GM21526 (cell line): ENCODE results near the gene MLLT3.

Source experiments
- ATAC-seq: cut with Tn5 transposase; IDR thresholded peaks from one replicate; pipeline ENCODE4 v1.9.1; 2021; ENCODE audit warnings: moderate library complexity; ENCODE audit not compliant: unreplicated experiment, low FRiP score

The MLLT3 gene

DNA sequence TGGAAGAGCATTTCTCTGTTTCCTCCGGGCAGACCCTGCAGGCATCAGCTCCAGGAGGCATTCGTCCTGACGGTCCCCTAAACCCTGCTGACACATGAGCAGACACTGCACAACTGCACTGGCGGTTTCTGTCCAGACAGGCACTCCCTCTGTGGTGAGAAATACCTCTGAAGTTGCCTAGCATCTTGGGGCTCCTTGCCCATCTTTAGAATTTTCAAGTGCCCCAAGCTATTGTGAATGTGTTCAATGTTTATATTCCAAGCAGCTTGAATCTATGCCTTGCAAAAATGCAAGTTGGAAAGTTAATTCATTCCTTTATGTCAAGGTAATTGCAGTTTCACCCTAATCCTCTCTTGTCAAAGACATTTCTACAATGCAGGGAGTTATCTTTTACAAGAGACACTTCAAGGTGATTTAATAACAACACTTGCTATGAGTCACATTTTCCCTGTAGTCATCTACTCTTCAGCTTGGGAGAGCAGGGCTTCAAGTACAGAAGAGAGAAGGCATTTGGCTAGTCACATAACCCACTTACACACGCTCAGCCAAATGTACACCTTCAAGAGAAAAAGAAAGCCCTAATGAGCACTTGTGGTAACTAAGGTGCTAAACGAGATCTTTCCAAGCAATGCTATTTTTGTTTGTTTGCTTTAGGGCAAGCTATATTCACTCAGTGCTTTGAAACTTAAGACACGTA lies 302.5 kb downstream of the MLLT3 start:
- ATAC-seq: no peak

DNA sequence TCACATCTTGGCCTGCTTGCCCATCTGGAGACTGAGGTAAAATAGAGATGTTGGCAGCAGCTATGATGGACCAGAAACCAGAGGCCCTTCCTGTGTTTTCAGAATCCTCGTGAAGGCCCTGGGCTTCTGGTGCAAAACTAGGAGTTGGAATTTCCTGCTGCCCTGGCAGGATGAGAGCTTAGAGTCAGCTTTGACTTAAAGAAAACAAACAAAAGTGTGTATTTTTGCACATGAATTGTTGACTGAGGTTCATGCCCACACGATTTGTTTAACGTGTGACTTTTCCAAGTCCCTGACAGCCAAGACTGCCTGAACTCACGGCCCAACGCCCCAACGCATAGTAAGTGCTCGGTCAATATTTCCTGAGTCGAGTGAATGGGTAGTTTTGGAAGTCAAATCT lies 303.1 kb downstream of the MLLT3 start:
- ATAC-seq: no peak

DNA sequence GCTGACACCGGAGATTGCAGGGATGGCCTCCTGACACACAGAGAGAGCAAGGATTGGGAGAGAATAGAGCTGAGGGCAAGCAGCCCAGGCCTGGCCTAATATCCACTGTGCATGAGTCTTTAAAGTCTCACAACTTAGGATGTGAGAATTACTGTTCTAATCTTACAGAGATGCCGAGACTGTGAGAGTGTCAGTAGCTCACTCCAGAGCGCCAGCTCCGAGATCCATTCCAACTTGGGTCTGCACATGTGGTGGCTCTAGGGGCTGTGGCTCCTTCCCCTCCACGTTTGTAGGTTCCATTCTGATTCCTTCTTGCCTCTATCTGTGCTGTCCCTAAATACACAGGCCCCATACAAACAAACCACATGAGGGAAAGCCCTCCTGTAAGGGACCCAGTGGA lies 304.6 kb downstream of the MLLT3 start:
- ATAC-seq: no peak

DNA sequence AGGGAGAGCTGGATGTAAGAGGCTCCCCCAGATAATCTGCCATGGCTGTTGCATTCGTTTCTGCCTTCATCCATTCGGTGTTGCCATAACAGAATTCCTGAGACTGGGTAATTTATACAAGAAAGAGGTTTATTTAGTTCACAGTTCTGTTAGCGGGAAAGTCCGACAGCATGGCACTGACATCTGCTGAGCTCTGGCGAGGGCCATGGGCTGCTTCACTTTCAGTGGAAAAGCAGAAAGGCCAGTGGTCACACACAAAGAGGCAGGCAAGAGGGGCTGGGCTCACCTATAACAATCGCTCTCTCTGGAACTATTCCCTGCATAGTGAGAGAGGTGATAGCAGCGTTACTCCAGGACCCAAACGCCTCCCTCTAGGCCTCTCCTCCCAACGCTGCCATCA lies 305.9 kb downstream of the MLLT3 start:
- no peak for ATAC-seq

DNA sequence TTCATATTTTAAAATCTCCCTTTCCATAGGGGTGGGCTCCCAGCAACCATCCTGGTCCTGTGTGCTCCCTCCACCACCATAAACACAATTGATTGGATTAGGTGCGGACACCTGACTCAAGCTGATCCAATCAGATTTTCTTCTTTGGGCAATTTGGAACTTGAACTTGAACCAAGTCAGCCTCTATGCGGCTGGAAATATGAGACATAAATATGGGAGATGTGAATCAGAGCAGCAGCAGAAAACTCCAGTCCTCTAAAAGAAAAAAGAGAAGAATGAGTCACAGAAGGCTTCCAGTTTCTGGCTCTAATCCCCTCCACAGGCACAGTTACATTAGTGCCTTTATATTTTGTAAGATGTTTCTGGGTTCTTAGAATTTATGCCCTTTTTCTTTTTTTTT lies 306.6 kb downstream of the MLLT3 start:
- no peak for ATAC-seq

DNA sequence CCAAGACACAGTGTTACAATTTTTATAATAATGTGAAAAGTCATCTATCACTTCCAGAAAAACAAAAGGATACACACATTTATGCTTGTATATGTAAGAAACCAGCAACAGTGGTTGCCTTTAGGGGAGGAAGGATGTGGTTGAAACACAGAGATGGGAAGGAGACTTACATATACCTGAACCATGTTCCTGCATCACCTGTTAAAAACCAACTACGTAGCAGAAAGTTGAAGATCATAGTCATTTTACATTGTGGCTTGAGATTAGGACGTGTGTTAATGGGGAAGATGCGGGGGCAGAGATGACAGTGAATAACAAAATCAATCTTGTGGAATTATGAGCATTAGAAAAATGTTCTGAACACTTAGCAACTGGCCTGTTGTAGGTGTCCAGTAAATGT lies 307.3 kb downstream of the MLLT3 start:
- no peak for ATAC-seq

DNA sequence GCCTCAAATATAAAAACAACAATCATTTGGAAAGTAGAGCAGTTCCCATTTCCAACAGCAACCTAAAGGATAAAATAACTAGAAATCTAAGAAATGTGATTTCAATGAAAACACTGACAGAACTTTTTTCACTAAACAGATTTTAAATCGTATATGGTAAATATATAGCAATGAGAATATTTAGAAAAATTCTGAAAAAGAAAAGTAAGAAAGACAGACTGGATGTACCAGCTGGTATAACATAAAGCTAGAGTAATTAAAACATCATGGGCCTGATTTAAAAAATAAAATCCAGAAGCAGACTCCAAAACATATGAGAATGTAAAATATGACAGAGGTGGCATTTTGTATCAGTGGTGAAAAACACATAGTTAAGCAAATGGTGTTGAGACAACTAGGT lies 308.9 kb downstream of the MLLT3 start:
- ATAC-seq: no peak

DNA sequence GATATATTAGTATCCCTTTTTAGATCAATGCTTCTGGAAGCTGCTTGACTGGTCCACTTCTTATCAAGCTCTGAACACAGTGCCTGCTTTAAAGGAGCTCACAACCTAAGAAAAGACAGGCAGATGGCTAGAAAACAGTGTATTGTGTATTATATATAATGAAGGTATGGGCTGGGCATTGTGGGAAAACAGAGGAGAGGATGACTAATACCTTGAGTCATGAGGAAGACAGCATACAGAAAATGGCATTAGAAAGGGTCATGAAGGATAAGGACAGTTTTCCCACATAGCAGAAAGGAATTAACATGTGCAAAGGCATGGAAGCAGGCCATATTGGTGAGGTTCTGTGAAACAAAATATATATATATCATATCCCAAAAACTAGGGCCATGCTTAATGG lies 309.6 kb downstream of the MLLT3 start:
- no peak for ATAC-seq

DNA sequence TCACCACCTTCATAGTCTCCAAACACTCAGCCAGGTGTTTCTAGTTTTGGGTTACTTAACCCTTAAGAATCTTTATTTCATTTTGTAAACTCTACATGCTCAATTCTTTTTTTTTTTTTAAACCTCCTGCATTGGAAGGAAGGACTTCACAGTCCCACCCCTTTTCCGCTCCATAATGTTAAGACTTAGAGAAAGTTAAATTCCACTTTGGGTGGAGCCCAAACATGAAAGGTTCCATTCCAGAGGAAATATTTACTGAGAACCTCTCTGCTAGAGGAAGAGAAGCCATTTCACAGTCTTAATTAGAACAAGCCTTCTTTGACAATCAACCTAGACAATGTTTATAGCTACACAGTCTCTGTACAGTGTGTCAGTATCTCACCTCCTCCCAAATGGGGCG lies 312.3 kb downstream of the MLLT3 start:
- ATAC-seq: no peak

DNA sequence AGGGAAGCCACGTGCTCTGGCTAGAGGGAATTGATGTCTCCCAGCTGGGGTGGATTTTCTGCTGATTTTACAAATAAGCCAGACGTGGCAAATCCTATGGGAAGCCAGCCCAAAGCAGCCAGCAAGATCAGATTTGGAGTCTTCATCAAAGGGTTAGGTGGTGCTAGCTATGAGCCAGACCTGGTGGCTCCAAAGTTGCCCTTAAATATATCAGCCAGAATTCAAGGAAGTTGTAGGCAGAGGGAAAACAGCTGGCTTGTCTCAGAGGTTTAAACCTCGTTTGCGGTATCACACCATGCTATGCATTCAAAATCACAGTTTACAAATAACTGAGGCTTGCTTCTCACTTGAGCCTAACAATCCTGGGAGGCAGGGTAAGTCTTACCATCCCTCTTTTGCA lies 313.2 kb downstream of the MLLT3 start:
- ATAC-seq: no peak

DNA sequence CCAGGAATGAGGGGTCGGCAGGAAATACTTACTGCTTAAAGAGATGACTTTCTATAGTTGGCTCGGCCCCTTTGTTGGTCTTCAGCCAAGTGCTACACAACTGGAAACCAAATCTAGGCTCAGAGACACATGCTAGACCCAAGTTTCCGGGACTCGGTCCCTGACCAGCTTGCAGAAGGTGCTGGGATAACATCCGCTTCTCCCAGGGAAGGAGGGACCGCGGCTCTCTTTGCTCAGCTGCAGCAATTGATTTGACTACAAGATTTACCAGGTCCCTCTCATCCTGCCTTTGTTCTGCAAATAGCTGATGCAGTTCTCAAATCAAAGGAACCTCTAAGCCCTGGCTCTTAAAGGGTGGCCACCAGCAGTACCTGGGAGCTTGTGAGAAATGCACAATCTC lies 314.7 kb downstream of the MLLT3 start:
- no peak for ATAC-seq

DNA sequence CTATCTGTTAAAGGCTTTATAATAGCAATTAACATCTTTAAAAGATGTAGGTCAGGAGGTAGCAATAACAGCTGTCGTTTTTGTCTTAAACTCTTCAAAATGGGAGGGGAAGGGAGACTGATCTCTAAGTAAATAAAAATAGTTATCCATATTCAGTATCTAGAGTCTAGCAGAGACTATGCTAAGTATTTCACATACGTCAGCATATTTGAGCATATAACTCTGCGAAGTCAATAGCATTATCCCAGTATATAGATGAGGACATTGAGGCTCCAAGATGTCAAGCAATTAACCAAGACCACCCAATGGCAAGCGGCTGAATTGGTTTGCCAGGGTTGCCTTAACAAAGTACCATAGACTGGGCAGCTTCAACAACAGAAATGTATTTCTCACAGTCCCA lies 316.8 kb downstream of the MLLT3 start:
- ATAC-seq: no peak

DNA sequence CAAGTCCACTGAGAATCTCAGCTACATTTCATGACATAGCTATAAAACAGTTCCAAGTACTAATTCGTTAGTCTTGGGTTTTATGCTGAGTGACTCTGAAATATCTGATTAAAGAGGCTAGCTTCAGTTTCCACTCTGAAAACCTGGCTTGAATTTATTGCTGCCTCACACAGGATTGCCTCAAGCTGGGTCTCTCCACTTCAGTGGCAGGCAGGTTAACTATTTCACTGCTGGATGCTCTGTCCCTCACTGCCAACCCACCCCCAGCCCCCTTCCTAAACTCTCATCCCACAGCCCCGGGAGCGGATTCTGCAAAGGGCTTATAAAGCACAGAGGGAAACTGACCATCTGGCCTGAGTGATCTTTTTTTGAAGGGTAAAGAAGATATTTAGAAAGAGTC lies 318.3 kb downstream of the MLLT3 start:
- ATAC-seq: no peak

DNA sequence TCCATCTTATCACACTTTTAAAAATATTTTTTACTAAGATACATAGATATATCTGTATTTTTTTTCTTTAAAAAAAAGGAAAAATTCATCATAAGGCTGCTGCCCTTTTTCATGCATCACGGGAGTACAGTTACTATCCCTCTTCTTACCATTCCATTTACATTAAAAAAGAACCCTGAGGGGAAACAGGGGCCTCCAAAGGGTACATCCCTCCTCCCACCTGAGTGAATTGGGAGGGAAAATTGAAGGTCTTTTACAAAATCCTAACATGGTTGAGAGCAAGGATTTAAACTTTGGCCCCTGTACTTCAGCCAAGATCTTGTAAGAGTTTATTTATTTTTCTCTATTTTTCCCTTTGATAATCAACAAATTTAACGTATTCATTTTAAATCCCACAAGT lies 319.2 kb downstream of the MLLT3 start:
- no peak for ATAC-seq

DNA sequence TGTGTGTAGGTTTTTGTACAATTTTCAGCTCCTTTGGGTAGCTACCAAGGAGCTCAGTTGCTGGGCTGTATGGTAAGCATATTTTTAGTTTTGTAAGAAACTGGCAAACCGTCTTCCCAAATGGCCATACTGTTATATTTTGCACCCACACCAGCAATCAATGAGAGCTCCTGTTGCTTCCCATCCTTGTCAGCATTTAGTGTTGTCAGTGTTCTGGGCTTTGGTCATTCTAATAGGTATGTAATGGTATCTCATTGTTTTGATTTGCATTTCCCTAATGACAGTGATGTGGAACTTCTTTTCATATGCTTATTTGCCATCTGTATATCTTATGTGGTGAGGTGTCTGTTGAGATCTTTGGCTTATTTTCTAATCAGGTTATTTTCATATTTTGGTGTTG lies 320.1 kb downstream of the MLLT3 start:
- ATAC-seq: no peak

DNA sequence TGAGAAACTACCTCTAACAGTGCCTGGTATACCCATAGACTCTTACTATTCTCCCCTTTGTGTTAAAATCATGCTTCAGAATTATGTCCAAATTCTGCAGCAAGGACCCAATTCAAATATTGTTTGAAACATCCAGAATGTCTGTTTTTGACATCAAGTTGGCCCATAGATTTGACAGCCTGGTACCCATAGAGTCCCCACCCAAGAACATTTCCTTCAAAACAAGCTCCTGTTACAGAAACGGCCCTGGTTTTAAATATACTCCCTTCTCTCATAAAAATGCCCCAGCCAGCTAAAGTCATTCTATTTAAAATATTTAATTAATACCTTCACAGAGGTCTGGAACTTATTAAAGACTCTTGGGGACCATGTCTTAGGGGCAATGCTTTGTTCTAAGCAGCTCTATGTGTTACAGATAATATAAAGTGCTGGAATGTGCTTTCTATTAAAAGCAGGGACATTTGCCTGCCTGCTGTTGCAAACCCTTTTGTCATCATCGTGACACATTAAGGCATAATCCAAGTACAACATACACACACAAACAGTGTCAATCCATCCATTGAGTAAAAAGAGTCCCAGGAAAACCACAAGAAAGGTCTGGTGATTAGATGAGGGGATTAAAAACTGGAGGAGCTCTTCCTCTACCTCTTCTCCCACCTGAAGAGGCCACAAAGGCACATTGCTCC lies 321.7 kb downstream of the MLLT3 start:
- ATAC-seq: no peak

DNA sequence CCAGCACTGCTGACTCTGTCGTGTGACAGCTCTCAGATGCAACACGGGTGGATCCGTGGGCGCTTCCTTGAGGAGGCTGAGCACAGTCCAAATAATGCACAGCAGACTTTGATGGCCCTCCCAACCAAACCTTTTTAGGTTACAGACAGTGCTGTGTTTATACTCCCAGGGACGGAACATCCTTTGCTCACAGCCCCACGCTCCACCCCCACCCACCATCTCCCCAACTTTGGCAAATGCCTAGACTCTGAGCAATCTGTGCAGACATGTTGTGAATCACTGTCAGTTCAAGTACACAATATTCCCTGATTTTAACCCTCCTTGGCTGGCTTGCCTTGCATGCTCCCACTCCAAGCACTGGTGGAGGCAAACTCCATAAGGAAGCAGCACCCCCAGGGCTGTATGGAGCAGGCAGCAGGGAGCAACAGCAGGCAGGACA lies 324.6 kb downstream of the MLLT3 start:
- no peak for ATAC-seq

DNA sequence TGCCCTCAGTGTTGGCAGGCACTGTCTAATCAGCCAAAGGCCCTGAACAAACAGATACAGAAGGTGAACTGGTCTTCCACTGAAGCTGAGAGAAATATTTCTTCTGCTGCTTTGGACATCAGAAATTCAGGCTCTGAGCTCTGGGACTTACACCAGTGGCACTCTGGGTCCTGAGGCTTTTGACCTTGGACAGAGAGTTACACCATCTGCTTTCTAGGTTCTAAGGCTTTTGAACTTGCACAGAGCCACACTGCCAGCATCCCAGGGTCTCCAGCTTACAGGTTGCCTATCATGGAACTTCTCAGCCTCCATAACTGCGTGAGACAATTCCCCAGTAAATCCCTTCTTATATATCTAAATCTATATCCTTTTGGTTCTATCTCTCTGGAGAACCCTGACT lies 326.7 kb downstream of the MLLT3 start:
- ATAC-seq: no peak

DNA sequence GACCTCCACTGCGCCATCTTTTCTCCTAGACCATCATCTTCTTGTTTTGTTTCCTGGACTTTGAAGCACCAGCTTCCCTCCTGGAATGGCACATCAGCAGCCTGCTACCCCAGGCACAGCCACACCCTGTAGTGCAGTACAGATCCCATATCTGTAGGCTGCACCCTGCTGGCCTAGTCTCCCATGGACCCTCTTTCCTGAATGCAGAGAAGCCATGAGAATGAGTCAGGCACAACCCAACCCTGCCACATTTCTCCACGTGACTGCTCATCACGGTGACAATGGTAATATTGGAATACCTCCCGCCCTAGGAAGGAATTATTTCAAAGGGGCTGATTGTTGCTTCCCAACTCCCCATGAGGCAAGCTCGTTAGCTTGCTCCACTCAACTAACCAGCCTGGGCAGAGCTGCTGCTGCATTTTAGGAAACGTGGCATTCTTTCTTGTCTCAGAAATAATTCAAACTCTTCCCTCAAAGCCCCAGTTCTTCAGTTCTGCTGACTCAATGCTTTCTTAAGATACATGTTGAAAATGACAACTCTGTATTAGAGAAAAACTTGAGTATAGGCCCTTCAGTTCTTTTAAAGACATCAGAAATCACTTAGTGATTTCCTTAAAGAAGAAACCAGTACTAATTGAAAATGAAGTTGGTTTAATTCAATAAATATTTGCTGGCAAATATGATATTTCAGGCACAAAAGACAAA lies 328.1 kb downstream of the MLLT3 start:
- ATAC-seq: no peak

DNA sequence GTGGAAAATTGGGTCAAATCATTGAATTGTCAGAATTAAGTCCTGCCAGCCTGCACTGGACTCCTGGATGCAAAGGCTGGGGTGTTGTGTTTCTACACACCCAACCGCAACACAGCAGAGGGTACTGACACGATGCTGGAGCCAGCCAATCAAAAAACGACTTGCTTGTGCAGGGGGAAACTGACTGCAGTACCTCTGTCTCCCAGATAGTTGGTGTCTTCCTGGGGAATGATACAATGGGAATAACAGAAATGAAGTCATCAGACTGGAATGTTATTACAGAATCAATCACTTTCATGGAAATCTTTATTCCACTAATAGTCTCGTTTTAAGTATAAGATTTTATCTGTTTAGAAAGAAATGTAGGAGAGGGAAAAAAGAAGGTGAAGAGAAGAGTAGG lies 330.3 kb downstream of the MLLT3 start:
- no peak for ATAC-seq
